ENCODE data around the gene GRM5. TPM values are rescaled to one million over a fixed set of nuclear protein-coding genes. Genes with fewer than 3 reads are reported as not detected.
"Not testable (repeated sequence)": the region's sequence is repeated elsewhere in the genome, so short reads cannot be mapped to it uniquely, and the experiment has no call there.

GRM5 gene
- total RNA-seq, 4 donors from 2014 or later, result 0.09 TPM; not detected in 3

GRCh38 chr11:88536616-88537265 is 529.0 kb downstream of the GRM5 start:
- H3K4me1 ChIP-seq, result peaks cover 0 to 25% (median 16%) of the 10 kb centered on the region in 3 donors
- 66 to 77% methylated on average over 3 of the region's 3 CpGs for WGBS, 2 donors
- H3K36me3 ChIP-seq, result no peaks in the 10 kb centered on the region
- peak overlapping the region in 2 of 4 donors; percentile 0 to 47 for H3K27ac ChIP-seq
- H3K9me3 ChIP-seq, result no peaks in the 10 kb centered on the region
- DNase-seq, result no peak
- intact Hi-C loops (cut with DNase I), result loop anchor here (10.0 kb wide), 1 partner anchor 102 kb away; no protein-coding TSS in a partner anchor
- no peaks in the 10 kb centered on the region for H3K27me3 ChIP-seq
- H3K4me3 ChIP-seq, result no peak overlapping the region
- TF ChIP-seq CTCF (IDR thresholded peaks at IDR 0.05) (no peak), POLR2A (IDR thresholded peaks at IDR 0.05) (no peak)

GRCh38 chr11:88535916-88536547 is 529.8 kb downstream of the GRM5 start:
- peaks cover 0 to 25% (median 16%) of the 10 kb centered on the region in 3 donors for H3K4me1 ChIP-seq
- H3K36me3 ChIP-seq, result no peaks in the 10 kb centered on the region
- intact Hi-C loops (cut with DNase I), result loop anchor here (10.0 kb wide), 1 partner anchor 101 kb away; no protein-coding TSS in a partner anchor
- TF ChIP-seq POLR2A (IDR thresholded peaks at IDR 0.05) (no peak), CTCF (IDR thresholded peaks at IDR 0.05) (no peak)
- H3K9me3 ChIP-seq, result no peaks in the 10 kb centered on the region
- DNase-seq, result no peak
- peak overlapping the region in 2 of 4 donors; percentile 0 to 47 for H3K27ac ChIP-seq
- no peaks in the 10 kb centered on the region for H3K27me3 ChIP-seq
- WGBS, 2 donors, result 10 to 11% methylated on average over 2 of the region's 2 CpGs
- H3K4me3 ChIP-seq, result no peak overlapping the region

GRCh38 chr11:88535266-88535665 is 530.5 kb downstream of the GRM5 start:
- 83 to 85% methylated on average over 2 of the region's 2 CpGs for WGBS, 2 donors
- DNase-seq, result no peak
- Histone ChIP-seq H3K4me3 (no peak overlapping the region), H3K9me3 (no peaks in the 10 kb centered on the region), H3K27me3 (no peaks in the 10 kb centered on the region), H3K36me3 (no peaks in the 10 kb centered on the region), H3K27ac (no peak overlapping the region), H3K4me1 (peaks cover 0 to 25% (median 16%) of the 10 kb centered on the region in 3 donors)
- no peak for TF ChIP-seq CTCF (IDR thresholded peaks at IDR 0.05)
- intact Hi-C loops (cut with DNase I), result loop anchor here (10.0 kb wide), 1 partner anchor 100 kb away; no protein-coding TSS in a partner anchor

GRCh38 chr11:88534706-88535105 is 531.1 kb downstream of the GRM5 start:
- intact Hi-C loops (cut with DNase I), result loop anchor here (10.0 kb wide), 1 partner anchor 100 kb away; no protein-coding TSS in a partner anchor
- not testable (repeated sequence) for DNase-seq, H3K27ac ChIP-seq, H3K27me3 ChIP-seq, H3K9me3 ChIP-seq, H3K36me3 ChIP-seq, H3K4me3 ChIP-seq
- peaks cover 0 to 25% (median 16%) of the 10 kb centered on the region in 3 donors for H3K4me1 ChIP-seq
- 92 to 100% methylated on average over 1 of the region's 1 CpG for WGBS, 2 donors

- WGBS, 2 donors, result 80 to 90% methylated on average over 5 of the region's 5 CpGs
- peaks cover 0 to 25% (median 16%) of the 10 kb centered on the region in 3 donors for H3K4me1 ChIP-seq
These were observed 531.6 kb downstream of the GRM5 start for GRCh38 chr11:88534185-88534584.

More at GRCh38 chr11:88534185-88534584, 531.6 kb downstream of the GRM5 start:
- intact Hi-C loops (cut with DNase I), result loop anchor here (10.0 kb wide), 1 partner anchor 99 kb away; no protein-coding TSS in a partner anchor
- TF ChIP-seq POLR2A (IDR thresholded peaks at IDR 0.05) (no peak), CTCF (IDR thresholded peaks at IDR 0.05) (no peak)
- no peaks in the 10 kb centered on the region for H3K27me3 ChIP-seq
- no peak overlapping the region for H3K4me3 ChIP-seq
- no peak overlapping the region for H3K27ac ChIP-seq
- H3K9me3 ChIP-seq, result no peaks in the 10 kb centered on the region
- H3K36me3 ChIP-seq, result no peaks in the 10 kb centered on the region
- no peak for DNase-seq

Measured in esophagus squamous epithelium (tissue), 5 donors.